ENCODE measurements around the gene SMYD3.

The SMYD3 gene

DNA sequence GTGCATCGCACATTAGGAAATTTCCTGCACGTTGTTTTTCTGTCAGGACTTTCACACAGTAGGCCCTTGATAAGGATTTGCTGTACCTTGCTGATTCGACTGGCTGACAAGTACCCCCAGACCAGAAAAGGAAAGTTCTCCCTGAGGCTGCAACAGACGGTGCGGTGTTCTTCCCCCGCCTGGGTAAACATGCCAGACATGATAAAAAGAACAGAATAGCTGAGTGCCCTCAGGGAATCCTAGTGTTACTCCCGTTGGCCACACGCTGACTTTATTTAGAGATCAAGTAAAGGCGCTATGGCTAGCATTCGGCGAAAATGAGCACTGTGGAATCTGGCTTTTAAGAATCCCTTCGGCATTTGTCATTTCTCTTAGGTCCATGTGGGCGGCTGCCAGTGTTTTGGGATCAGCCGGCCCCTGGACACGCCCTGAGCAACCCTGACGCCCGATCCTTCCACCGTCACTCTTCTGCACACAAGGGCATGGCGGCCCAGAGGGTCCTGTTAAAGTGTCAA, 744.6 kb downstream of the SMYD3 start:
- FAIRE-seq (no peak), DNase-seq (ENCODE audit: insufficient read length, low spot score) (no peak)
- TF ChIP-seq CTCF (IDR thresholded peaks at IDR 0.05; ENCODE audit: insufficient read depth, missing control alignments): no peak

DNA sequence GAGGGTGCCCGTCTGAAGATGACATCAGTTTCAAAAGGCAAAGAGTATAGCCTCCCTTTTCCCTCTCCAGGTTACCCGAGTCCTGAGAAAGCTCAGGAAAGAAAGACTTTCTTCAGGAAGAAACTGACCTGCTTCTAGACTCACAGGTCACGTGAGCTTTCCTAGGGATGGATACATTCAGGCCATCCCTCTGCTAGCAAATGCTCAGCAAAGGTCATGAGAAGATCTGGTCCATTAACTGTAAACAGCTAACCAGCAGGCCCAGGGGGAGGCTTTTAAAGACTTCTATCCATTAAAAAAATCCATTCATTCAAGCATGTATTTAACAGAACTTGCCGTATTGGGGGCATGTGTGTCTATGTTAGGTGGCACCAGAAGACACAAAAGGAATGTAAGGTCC, 746.8 kb downstream of the SMYD3 start:
- TF ChIP-seq CTCF (IDR thresholded peaks at IDR 0.05; ENCODE audit: insufficient read depth, missing control alignments): no peak
- DNase-seq (ENCODE audit: insufficient read length, low spot score) (no peak), FAIRE-seq (no peak)

DNA sequence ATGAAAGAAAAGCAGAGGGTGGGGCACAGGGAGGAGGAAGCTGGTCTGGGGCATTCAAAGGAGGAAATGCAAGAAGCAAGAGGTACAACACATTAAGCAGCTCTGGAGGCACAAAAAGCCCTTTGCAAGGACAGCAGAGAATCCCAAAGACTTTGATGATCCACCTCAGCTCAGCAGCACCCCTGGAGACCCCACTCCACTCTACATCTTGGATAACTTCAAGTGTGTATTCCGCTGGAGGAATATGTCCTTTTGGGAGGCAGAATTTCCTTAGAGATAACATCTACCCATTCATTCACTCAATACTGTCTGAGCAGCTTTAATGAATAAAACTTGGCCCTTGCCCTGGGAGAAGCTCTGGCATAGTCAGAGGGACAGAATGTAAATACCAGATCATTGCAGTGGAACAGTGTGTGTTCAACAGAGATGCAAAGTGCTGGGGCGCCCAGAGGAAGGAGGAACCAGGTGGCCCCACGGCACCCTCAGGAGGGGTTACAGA, 752.6 kb downstream of the SMYD3 start:
- no peak for TF ChIP-seq CTCF (IDR thresholded peaks at IDR 0.05; ENCODE audit: insufficient read depth, missing control alignments)
- FAIRE-seq (no peak), DNase-seq (ENCODE audit: insufficient read length, low spot score) (no peak)

DNA sequence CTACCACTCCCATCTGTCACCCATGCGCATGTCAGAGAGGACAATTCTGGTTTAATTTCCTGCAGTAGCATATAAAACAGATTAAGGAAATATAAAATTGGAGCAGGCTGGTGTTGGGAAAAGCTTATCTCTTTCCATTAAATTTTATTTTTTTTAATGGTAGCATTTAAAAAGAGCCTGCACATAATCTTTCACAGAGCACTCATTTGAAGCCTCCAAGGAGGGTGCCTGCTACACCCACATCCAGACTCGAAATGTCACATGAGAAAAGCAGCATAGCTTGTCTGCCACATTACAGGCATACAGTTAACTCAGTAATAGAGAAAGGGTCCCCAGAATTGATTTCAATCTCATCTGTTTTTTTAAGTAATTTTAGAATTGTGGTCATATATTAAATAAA, 753.3 kb downstream of the SMYD3 start:
- TF ChIP-seq CTCF (IDR thresholded peaks at IDR 0.05; ENCODE audit: insufficient read depth, missing control alignments): no peak
- no peak for FAIRE-seq
- no peak for DNase-seq (ENCODE audit: insufficient read length, low spot score)

GRCh38 chr1:245752561-245752960, 754.5 kb downstream of the SMYD3 start:
- DNase-seq (ENCODE audit: insufficient read length, low spot score) (no peak), FAIRE-seq (no peak)
- no peak for TF ChIP-seq CTCF (IDR thresholded peaks at IDR 0.05; ENCODE audit: insufficient read depth, missing control alignments)

DNA sequence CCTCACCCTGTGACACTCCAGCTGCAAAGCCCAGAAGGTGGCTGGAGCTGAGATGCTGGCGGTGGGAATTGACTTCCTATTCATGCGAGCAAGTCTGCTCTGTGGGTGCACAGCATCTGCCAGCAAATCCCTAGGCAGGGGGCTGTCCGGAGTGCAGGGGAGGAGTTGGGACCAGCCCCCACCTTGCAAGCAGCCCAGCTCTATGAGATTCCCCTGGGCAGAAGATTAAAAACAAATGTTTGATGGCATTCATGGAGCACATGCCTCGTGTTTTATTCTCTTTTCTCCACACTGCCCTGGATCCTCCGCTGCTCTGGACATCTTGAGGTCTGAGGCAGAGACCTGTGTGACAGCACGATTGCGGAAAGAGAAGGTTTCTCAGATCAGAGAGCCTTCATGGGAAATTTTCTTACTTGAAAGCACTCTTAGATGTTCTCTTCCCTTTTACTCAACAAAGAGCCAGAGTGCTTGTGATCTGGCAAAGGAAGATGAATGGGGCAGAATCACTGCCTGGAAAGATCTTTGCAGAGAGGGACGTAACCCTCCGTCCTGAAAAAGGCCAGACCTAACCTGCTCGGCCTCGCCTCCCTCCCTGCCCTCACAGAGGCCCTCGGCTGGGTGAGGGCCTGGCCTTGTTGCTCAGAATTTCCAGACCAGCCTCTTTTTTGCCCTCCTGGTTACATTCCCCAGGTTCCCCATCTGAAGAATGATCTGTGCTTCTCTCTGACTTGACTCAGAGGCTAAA, 755.2 kb downstream of the SMYD3 start:
- TF ChIP-seq CTCF (IDR thresholded peaks at IDR 0.05; ENCODE audit: insufficient read depth, missing control alignments): no peak
- no peak for FAIRE-seq

DNA sequence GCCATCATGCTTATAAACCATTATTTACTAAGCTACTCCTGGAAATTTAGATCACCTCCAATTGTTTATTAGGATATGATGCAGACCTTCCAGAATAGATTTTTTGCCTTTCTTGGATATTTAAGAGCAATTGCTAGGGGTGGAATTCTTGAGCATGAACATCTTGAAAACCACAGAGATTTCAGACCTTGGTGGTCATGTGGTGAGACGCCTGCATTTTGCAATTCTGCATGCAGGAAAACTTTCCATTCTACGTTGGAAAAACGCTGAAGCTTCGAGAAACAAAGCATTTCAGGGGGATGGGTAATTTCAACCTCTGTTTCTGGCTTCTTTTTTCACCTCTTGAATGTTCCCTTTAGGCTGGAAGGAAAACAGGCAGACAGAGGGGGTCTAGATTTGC, 756.0 kb downstream of the SMYD3 start:
- DNase-seq (ENCODE audit: insufficient read length, low spot score) (no peak), FAIRE-seq (no peak)
- no peak for TF ChIP-seq CTCF (IDR thresholded peaks at IDR 0.05; ENCODE audit: insufficient read depth, missing control alignments)

More for the DNA sequence above, 755.2 kb downstream of the SMYD3 start:
- DNase-seq (ENCODE audit: insufficient read length, low spot score): no peak
